Vagina (tissue), 2 donors: ENCODE data around the gene IDH2. TPM values are rescaled to one million over a fixed set of nuclear protein-coding genes. Genes with fewer than 3 reads are reported as not detected.

Source experiments
- DNase-seq, 2 donors: peaks; one replicate each; pipeline ENCODE4 v3.0.0-alpha.2; 2017; ENCODE audit errors: extremely low spot score in 2 of 2
- H3K27ac ChIP-seq: fragments of 200-600 bp; sonication (generic); one replicate; pipeline ENCODE4 v1.5.1; 2019
- H3K27me3 ChIP-seq: fragments of 200-600 bp; sonication (generic); one replicate; pipeline ENCODE4 v1.5.1; 2019
- H3K36me3 ChIP-seq, 2 donors: fragments of 200-600 bp; sonication (generic); one replicate each; pipeline ENCODE4 v1.5.1; 2017 to 2019
- H3K4me1 ChIP-seq: fragments of 200-600 bp; sonication (generic); one replicate; pipeline ENCODE4 v1.5.1; 2019
- H3K4me3 ChIP-seq, 2 donors: fragments of 200-600 bp; sonication (generic); 1 replicate in 1 of 2; 2 replicates in 1 of 2; pipeline ENCODE4 v1.5.1; 2016 to 2019
- H3K9me3 ChIP-seq: fragments of 200-600 bp; sonication (generic); one replicate; pipeline ENCODE4 v1.5.1; 2019
- CTCF ChIP-seq, 3 experiments: fragments of 450-650 bp in 2 of 3; fragments of 200-600 bp in 1 of 3; sonication (generic) in 1 of 3; IDR thresholded peaks; one replicate each; pipeline ENCODE4 v1.5.1; 2017 to 2019; ENCODE audit warnings: antibody characterized with exemption in 3 of 3, mild to moderate bottlenecking in 2 of 3, moderate library complexity in 2 of 3
- POLR2A ChIP-seq, 2 donors: fragments of 450-650 bp; IDR thresholded peaks; one replicate each; pipeline ENCODE4 v1.6.1; 2017; ENCODE audit warnings: antibody characterized with exemption in 2 of 2, mild to moderate bottlenecking in 2 of 2, moderate library complexity in 2 of 2
- POLR2AphosphoS5 ChIP-seq, 2 donors: sonication (generic); formaldehyde crosslinking; IDR thresholded peaks; one replicate each; pipeline ENCODE4 v1.9.0; 2017; ENCODE audit warnings: antibody characterized with exemption in 2 of 2, mild to moderate bottlenecking in 2 of 2, low read depth in 1 of 2; ENCODE audit not compliant: insufficient read depth in 1 of 2
- intact Hi-C: fragments of 100-400 bp; cut with DNase I; formaldehyde crosslinking; loops from one replicate; pipeline ENCODE4 v1.15.1; 2023
- total RNA-seq: library from RNA; depleted of rRNA; stranded (reverse); fragments of >200 nt; gene quantifications from one replicate; pipeline ENCODE4 v1.2.3, GENCODE V29; 2016

Gene IDH2
- total RNA-seq, 1 donor from 2014 or later = 39.3 TPM

- DNase-seq = no peak
- no peak overlapping the region for H3K4me3 ChIP-seq
- H3K4me1 ChIP-seq = peaks cover 43% of the 10 kb centered on the region
- TF ChIP-seq POLR2A (IDR thresholded peaks at IDR 0.05) (no peak), POLR2AphosphoS5 (IDR thresholded peaks at IDR 0.05; ENCODE audit: insufficient read depth in 1 of 2, low read depth in 1 of 2) (no peak), CTCF (IDR thresholded peaks at IDR 0.05) (no peak)
- no peaks in the 10 kb centered on the region for H3K9me3 ChIP-seq
- no peaks in the 10 kb centered on the region for H3K36me3 ChIP-seq
- H3K27ac ChIP-seq = no peak overlapping the region
- intact Hi-C loops = no loop called here
- H3K27me3 ChIP-seq = no peaks in the 10 kb centered on the region
These were observed 58.7 kb downstream of the IDH2 start for GRCh38 chr15:90043530-90044010.

GRCh38 chr15:90042766-90043529 lies 59.3 kb downstream of the IDH2 start:
- Histone ChIP-seq H3K27ac (no peak overlapping the region), H3K4me1 (peaks cover 41% of the 10 kb centered on the region), H3K36me3 (no peaks in the 10 kb centered on the region), H3K27me3 (no peaks in the 10 kb centered on the region), H3K4me3 (no peak overlapping the region), H3K9me3 (no peaks in the 10 kb centered on the region)
- intact Hi-C loops = no loop called here
- DNase-seq = no peak
- TF ChIP-seq POLR2A (IDR thresholded peaks at IDR 0.05) (no peak), CTCF (IDR thresholded peaks at IDR 0.05) (no peak), POLR2AphosphoS5 (IDR thresholded peaks at IDR 0.05; ENCODE audit: insufficient read depth in 1 of 2, low read depth in 1 of 2) (no peak)

- intact Hi-C loops = no loop called here
- DNase-seq = no peak
- H3K4me1 ChIP-seq = peaks cover 41% of the 10 kb centered on the region
These were observed 59.9 kb downstream of the IDH2 start for GRCh38 chr15:90042356-90042755.

GRCh38 chr15:90040618-90041017 lies 61.6 kb downstream of the IDH2 start:
- Histone ChIP-seq H3K36me3 (no peaks in the 10 kb centered on the region), H3K4me1 (peaks cover 40% of the 10 kb centered on the region), H3K27ac (no peak overlapping the region)

More at GRCh38 chr15:90042356-90042755, 59.9 kb downstream of the IDH2 start:
- no peak overlapping the region for H3K27ac ChIP-seq
- H3K27me3 ChIP-seq = no peaks in the 10 kb centered on the region
- H3K9me3 ChIP-seq = no peaks in the 10 kb centered on the region
- no peak overlapping the region for H3K4me3 ChIP-seq
- H3K36me3 ChIP-seq = no peaks in the 10 kb centered on the region
- TF ChIP-seq CTCF (IDR thresholded peaks at IDR 0.05) = no peak
- TF ChIP-seq POLR2A (IDR thresholded peaks at IDR 0.05) = no peak
- TF ChIP-seq POLR2AphosphoS5 (IDR thresholded peaks at IDR 0.05; ENCODE audit: insufficient read depth in 1 of 2, low read depth in 1 of 2) = no peak

More at GRCh38 chr15:90040618-90041017, 61.6 kb downstream of the IDH2 start:
- Histone ChIP-seq H3K4me3 (no peak overlapping the region), H3K9me3 (no peaks in the 10 kb centered on the region), H3K27me3 (no peaks in the 10 kb centered on the region)
- TF ChIP-seq CTCF (IDR thresholded peaks at IDR 0.05) (no peak), POLR2A (IDR thresholded peaks at IDR 0.05) (no peak), POLR2AphosphoS5 (IDR thresholded peaks at IDR 0.05; ENCODE audit: insufficient read depth in 1 of 2, low read depth in 1 of 2) (no peak)
- intact Hi-C loops = no loop called here
- no peak for DNase-seq
